Testis (tissue), 2 donors: ENCODE measurements around the gene KCNMB1.

ENCODE experiments used
- CTCF ChIP-seq, 3 experiments: fragments of 450-650 bp in 2 of 3; fragments of 200-600 bp in 1 of 3; sonication (generic) in 1 of 3; IDR thresholded peaks; one replicate each; pipeline ENCODE4 v1.5.1; 2016 to 2019; ENCODE audit warnings: antibody characterized with exemption in 3 of 3, mild to moderate bottlenecking in 2 of 3, moderate library complexity in 1 of 3
- POLR2A ChIP-seq: fragments of 450-650 bp; IDR thresholded peaks from one replicate; pipeline ENCODE4 v1.6.1; 2017; ENCODE audit warnings: antibody characterized with exemption, mild to moderate bottlenecking, moderate library complexity

DNA sequence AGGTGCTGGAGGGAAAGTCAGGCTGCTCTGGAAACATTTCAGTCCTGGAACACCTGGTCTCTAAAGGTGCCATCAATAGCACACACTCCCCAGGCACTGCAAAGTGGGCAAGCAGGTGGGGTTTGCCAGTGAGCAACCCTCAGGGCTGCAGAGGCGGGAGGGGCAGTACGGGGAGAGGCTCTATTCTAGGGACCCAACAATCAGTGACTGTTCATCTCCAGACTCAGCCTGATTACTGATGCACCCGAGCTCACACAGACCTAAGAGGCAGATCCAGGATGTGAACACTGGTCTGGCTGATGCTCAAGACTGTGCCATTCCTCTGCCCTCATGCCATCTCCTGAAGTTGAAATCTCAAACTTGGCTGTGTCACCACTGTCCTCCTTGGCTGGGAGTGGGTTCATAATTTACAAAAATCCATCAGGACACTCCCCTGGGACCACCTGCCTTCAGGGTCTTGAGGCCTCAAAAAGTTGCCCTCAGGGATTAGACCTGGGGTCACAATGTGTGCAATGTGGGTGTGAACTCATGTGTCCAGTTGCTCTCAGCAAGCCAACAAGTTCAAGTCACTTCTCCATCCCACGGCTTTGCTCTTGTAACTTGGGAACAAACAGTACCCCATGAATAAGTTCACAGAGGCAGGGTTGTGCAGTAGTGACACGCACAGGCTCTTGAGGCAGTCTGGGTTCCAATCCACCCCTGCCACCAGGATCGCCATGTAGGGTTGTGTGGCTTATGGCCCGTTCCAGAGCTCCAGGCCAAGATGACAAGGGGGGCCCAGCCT, 19.9 kb upstream of the KCNMB1 start:
- TF ChIP-seq CTCF (IDR thresholded peaks at IDR 0.05), result no peak
- TF ChIP-seq POLR2A, result no peak
